HFFc6 (cell line): Measurements from ENCODE around the gene CALY. TPM values are rescaled to one million over a fixed set of nuclear protein-coding genes. Genes with fewer than 3 reads are reported as not detected.
A peak's percentile ranks its signal among the peaks of the same experiment; 100 is the strongest.

Experiments used
- DNase-seq: peaks from one replicate; pipeline ENCODE4 v3.0.0-alpha.2; 2018
- H3K27ac Mint-ChIP-seq: 2 replicates; pipeline ENCODE4 v1.8.0; 2020; ENCODE audit warnings: mild to moderate bottlenecking, mixed read lengths
- H3K27me3 Mint-ChIP-seq: 2 replicates; pipeline ENCODE4 v1.8.0; 2021; ENCODE audit warnings: mild to moderate bottlenecking, moderate library complexity, mixed read lengths; ENCODE audit not compliant: insufficient read depth
- H3K36me3 Mint-ChIP-seq: 2 replicates; pipeline ENCODE4 v1.8.0; 2021; ENCODE audit warnings: low read depth, mixed read lengths
- H3K4me1 Mint-ChIP-seq: 2 replicates; pipeline ENCODE4 v1.8.0; 2020; ENCODE audit warnings: low read depth, mixed read lengths
- H3K4me3 Mint-ChIP-seq: 2 replicates; pipeline ENCODE4 v1.8.0; 2020; ENCODE audit warnings: mild to moderate bottlenecking, moderate library complexity, mixed read lengths
- H3K9me3 Mint-ChIP-seq: 2 replicates; pipeline ENCODE4 v1.8.0; 2020; ENCODE audit warnings: mild to moderate bottlenecking, mixed read lengths
- total RNA-seq, 6 experiments: library from RNA; stranded (reverse); fragmentation: NEBNext Ultra II Directional; extraction: Animal tissue kit (Norgen Biotek cat#: 25700); gene quantifications; 2 replicates in 1 of 6; 3 replicates in 5 of 6; pipeline ENCODE4 v1.2.3, GENCODE V29; 2021
- TF ChIP-seq, protein P1 (sequence below): fragments of 200-600 bp; sonication (generic); IDR thresholded peaks from 2 replicates; pipeline ENCODE4 v1.5.0; 2021; ENCODE audit warnings: antibody characterized with exemption, mild to moderate bottlenecking

Gene CALY
- total RNA-seq, 6 experiments from 2014 or later: 0.31 TPM; not detected in 5

DNA sequence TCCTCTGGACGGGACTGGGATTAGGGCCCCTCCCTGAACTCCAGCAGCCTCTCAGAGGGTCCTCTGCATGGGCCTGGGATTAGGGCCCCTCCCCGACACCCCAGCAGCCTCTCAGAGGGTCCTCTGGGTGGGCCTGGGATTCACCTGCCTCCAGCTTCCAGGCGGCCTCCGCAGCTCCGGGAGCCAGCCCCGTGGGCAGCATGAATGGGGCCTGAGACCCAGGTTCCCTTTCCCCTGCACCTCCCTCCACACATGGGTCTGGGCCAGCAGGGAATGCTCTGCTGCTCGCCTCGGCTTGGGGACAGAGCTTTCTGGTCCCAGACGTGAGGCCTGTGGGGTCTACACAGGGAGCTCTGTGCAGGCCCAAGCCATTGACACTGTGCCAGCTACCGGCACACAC lies 33.5 kb downstream of the CALY start:
- TF ChIP-seq, protein P1, sequence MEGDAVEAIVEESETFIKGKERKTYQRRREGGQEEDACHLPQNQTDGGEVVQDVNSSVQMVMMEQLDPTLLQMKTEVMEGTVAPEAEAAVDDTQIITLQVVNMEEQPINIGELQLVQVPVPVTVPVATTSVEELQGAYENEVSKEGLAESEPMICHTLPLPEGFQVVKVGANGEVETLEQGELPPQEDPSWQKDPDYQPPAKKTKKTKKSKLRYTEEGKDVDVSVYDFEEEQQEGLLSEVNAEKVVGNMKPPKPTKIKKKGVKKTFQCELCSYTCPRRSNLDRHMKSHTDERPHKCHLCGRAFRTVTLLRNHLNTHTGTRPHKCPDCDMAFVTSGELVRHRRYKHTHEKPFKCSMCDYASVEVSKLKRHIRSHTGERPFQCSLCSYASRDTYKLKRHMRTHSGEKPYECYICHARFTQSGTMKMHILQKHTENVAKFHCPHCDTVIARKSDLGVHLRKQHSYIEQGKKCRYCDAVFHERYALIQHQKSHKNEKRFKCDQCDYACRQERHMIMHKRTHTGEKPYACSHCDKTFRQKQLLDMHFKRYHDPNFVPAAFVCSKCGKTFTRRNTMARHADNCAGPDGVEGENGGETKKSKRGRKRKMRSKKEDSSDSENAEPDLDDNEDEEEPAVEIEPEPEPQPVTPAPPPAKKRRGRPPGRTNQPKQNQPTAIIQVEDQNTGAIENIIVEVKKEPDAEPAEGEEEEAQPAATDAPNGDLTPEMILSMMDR: no peak
- no peak overlapping the region for H3K27ac Mint-ChIP-seq
- H3K27me3 Mint-ChIP-seq: peaks cover 3% of the 10 kb centered on the region
- no peak overlapping the region for H3K4me3 Mint-ChIP-seq
- peaks cover 26% of the 10 kb centered on the region for H3K36me3 Mint-ChIP-seq
- H3K4me1 Mint-ChIP-seq: peaks cover 33% of the 10 kb centered on the region
- no peak for DNase-seq
- no peaks in the 10 kb centered on the region for H3K9me3 Mint-ChIP-seq

DNA sequence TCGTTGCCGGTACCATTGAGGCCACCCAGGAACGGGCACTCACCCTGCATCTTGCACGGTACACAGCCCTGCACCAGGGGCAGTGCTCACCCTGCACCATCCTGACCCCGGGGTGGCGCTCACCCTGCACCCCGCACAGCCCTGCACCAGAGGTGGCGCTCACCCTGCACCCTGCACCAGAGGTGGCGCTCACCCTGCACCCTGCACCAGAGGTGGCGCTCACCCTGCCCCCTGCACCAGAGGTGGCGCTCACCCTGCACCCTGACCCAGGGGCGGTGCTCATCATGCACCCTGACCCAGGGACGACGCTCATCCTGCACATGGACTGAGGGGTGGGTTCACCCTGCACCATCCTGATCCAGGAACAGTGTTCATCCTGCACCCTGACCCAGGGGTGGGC lies 34.5 kb downstream of the CALY start:
- no peak overlapping the region for H3K4me3 Mint-ChIP-seq
- peaks cover 32% of the 10 kb centered on the region for H3K36me3 Mint-ChIP-seq
- DNase-seq: no peak
- H3K4me1 Mint-ChIP-seq: peaks cover 24% of the 10 kb centered on the region
- H3K9me3 Mint-ChIP-seq: no peaks in the 10 kb centered on the region
- no peaks in the 10 kb centered on the region; the same call in 1 of the 2 replicates for H3K27me3 Mint-ChIP-seq
- H3K27ac Mint-ChIP-seq: no peak overlapping the region
- TF ChIP-seq, protein P1: peak; percentile 43

DNA sequence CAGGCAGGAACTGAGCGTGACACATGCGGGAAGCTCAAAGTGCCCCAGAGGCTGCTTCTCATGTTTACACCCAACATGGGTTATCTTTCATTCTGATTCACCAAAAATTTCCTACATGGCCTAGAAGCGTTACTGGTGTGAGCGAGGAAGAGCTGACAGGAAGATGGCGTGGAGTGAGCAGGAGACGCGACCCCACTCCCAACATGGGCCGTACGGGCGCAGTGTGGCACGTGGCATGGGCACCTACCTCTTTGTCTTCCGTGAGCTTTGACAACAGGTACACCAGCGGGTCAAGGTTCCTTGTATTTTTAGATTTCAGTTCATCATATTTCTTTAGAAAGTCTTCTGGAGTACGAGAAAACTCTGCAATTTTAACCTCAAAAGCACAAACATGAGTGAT lies 37.0 kb downstream of the CALY start:
- H3K36me3 Mint-ChIP-seq: peaks cover 38% of the 10 kb centered on the region
- no peak for DNase-seq
- TF ChIP-seq, protein P1: no peak
- H3K9me3 Mint-ChIP-seq: no peaks in the 10 kb centered on the region
- H3K27ac Mint-ChIP-seq: no peak overlapping the region
- H3K4me3 Mint-ChIP-seq: no peak overlapping the region
- H3K4me1 Mint-ChIP-seq: peaks cover 15% of the 10 kb centered on the region
- no peaks in the 10 kb centered on the region for H3K27me3 Mint-ChIP-seq

DNA sequence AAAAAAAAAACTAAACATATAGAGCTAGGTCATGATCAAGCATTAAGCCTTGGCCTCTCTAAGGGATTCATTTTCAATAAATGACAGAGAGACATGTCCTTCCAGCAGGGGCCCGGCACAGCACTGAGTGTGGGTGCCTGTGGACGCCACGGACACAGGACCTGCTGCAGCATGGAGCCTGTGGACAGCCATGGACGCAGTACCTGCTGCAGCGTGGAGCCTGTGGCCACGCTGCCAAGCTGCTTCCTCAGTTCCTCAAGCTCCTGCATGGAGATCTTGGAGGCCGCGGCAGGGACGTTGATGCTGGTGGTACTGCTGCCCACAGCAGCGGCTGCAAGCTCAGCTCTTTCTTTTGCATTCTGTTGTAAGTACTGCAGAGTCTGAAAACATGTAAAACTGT lies 37.5 kb downstream of the CALY start:
- no peak for DNase-seq
- Mint-ChIP-seq H3K36me3 (peaks cover 43% of the 10 kb centered on the region), H3K4me3 (no peak overlapping the region), H3K9me3 (no peaks in the 10 kb centered on the region), H3K27ac (no peak overlapping the region), H3K4me1 (peaks cover 16% of the 10 kb centered on the region), H3K27me3 (no peaks in the 10 kb centered on the region)
- TF ChIP-seq, protein P1: no peak

DNA sequence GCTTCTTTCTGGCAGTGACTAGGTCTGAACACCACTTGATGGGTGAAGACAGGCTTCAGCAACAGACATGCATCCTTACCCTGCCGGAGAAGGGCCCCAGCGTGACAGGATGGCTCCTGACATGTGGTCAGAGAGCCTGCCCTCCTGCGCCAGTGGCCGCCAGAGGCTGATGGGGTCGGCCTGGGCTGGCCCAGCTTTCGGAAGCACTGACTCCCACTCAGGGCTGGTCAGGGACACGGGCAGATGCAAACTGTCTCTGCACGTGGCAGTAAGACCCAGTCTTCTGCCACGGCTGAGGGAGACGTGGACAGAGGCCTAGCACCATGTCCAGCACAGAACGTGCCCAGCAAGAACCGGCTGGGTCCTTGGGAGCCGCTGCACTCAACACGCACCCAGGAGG lies 38.2 kb downstream of the CALY start:
- TF ChIP-seq, protein P1: no peak
- peaks cover 16% of the 10 kb centered on the region for H3K4me1 Mint-ChIP-seq
- H3K4me3 Mint-ChIP-seq: no peak overlapping the region
- no peaks in the 10 kb centered on the region for H3K27me3 Mint-ChIP-seq
- no peak for DNase-seq
- H3K36me3 Mint-ChIP-seq: peaks cover 47% of the 10 kb centered on the region
- H3K9me3 Mint-ChIP-seq: no peaks in the 10 kb centered on the region
- no peak overlapping the region for H3K27ac Mint-ChIP-seq

DNA sequence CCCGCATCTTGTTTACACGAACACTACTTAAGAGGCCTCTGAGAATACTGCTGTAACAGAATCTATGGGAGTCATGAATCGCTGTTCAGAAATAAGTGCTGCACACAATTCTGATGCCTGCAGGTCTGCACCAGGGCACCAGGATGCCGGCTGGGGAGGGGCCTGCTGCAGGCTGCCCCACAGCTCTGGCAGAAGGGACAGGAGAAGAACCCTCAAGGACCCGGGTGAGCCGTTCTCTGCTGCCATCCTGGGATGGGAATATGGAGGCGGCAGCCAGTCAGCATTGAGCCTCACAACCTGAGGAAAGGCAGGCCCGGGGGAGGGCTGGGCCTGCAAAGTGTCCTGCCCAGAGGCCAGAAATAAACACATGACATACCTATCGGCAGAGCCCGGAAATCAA lies 39.2 kb downstream of the CALY start:
- H3K4me3 Mint-ChIP-seq: no peak overlapping the region
- no peaks in the 10 kb centered on the region for H3K9me3 Mint-ChIP-seq

More for the DNA sequence above, 39.2 kb downstream of the CALY start:
- TF ChIP-seq, protein P1: no peak
- Mint-ChIP-seq H3K27me3 (no peaks in the 10 kb centered on the region), H3K36me3 (peaks cover 48% of the 10 kb centered on the region), H3K4me1 (peaks cover 24% of the 10 kb centered on the region), H3K27ac (no peak overlapping the region)
- DNase-seq: no peak
